SHP77 treated with DMSO at 0.1 percent for 48 hours (cell line): ENCODE data around the gene SLC22A23.
"Not testable (repeated sequence)": the region's sequence is repeated elsewhere in the genome, so short reads cannot be mapped to it uniquely, and the experiment has no call there.

Experiments
- DNase-seq: peaks from one replicate; lab custom pipeline; 2025; lab: John Stamatoyannopoulos, UW

The SLC22A23 gene

GRCh38 chr6:3403238-3404173 is 53.3 kb downstream of the SLC22A23 start:
- DNase-seq = no peak

GRCh38 chr6:3402310-3403237 is 54.3 kb downstream of the SLC22A23 start:
- DNase-seq = no peak

- DNase-seq = no peak
Measured at GRCh38 chr6:3400162-3400561, 56.7 kb downstream of the SLC22A23 start.

GRCh38 chr6:3398755-3399696 is 57.8 kb downstream of the SLC22A23 start:
- no peak for DNase-seq

- DNase-seq = no peak
Measured at GRCh38 chr6:3398165-3398562, 58.7 kb downstream of the SLC22A23 start.

GRCh38 chr6:3397229-3398164 is 59.4 kb downstream of the SLC22A23 start:
- no peak for DNase-seq

GRCh38 chr6:3396503-3397180 is 60.2 kb downstream of the SLC22A23 start:
- no peak for DNase-seq

GRCh38 chr6:3394671-3395070 is 62.2 kb downstream of the SLC22A23 start:
- DNase-seq = no peak

GRCh38 chr6:3393836-3394202 is 63.0 kb downstream of the SLC22A23 start:
- DNase-seq = peak; percentile 32

- no peak for DNase-seq
Measured at GRCh38 chr6:3392930-3393835, 63.7 kb downstream of the SLC22A23 start.

GRCh38 chr6:3391902-3392458 is 64.9 kb downstream of the SLC22A23 start:
- DNase-seq = no peak

GRCh38 chr6:3390698-3391097 is 66.2 kb downstream of the SLC22A23 start:
- no peak for DNase-seq

GRCh38 chr6:3389390-3390167 is 67.3 kb downstream of the SLC22A23 start:
- DNase-seq = no peak

- DNase-seq = no peak
Measured at GRCh38 chr6:3388786-3389185, 68.1 kb downstream of the SLC22A23 start.

- DNase-seq = no peak
Measured at GRCh38 chr6:3386374-3386857, 70.4 kb downstream of the SLC22A23 start.

GRCh38 chr6:3385660-3386151 is 71.1 kb downstream of the SLC22A23 start:
- no peak for DNase-seq

GRCh38 chr6:3385181-3385580 is 71.7 kb downstream of the SLC22A23 start:
- not testable (repeated sequence) for DNase-seq
